HCEC 1CT (cell line): ENCODE data around the gene DIP2B.
A peak's percentile ranks its signal among the peaks of the same experiment; 100 is the strongest.
"Not testable (repeated sequence)": the region's sequence is repeated elsewhere in the genome, so short reads cannot be mapped to it uniquely, and the experiment has no call there.

Source experiments
- DNase-seq: peaks from one replicate; pipeline ENCODE4 v3.0.0-alpha.2; 2017

The DIP2B gene, protein sequence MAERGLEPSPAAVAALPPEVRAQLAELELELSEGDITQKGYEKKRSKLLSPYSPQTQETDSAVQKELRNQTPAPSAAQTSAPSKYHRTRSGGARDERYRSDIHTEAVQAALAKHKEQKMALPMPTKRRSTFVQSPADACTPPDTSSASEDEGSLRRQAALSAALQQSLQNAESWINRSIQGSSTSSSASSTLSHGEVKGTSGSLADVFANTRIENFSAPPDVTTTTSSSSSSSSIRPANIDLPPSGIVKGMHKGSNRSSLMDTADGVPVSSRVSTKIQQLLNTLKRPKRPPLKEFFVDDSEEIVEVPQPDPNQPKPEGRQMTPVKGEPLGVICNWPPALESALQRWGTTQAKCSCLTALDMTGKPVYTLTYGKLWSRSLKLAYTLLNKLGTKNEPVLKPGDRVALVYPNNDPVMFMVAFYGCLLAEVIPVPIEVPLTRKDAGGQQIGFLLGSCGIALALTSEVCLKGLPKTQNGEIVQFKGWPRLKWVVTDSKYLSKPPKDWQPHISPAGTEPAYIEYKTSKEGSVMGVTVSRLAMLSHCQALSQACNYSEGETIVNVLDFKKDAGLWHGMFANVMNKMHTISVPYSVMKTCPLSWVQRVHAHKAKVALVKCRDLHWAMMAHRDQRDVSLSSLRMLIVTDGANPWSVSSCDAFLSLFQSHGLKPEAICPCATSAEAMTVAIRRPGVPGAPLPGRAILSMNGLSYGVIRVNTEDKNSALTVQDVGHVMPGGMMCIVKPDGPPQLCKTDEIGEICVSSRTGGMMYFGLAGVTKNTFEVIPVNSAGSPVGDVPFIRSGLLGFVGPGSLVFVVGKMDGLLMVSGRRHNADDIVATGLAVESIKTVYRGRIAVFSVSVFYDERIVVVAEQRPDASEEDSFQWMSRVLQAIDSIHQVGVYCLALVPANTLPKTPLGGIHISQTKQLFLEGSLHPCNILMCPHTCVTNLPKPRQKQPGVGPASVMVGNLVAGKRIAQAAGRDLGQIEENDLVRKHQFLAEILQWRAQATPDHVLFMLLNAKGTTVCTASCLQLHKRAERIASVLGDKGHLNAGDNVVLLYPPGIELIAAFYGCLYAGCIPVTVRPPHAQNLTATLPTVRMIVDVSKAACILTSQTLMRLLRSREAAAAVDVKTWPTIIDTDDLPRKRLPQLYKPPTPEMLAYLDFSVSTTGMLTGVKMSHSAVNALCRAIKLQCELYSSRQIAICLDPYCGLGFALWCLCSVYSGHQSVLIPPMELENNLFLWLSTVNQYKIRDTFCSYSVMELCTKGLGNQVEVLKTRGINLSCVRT (N-terminal part only)

DNA sequence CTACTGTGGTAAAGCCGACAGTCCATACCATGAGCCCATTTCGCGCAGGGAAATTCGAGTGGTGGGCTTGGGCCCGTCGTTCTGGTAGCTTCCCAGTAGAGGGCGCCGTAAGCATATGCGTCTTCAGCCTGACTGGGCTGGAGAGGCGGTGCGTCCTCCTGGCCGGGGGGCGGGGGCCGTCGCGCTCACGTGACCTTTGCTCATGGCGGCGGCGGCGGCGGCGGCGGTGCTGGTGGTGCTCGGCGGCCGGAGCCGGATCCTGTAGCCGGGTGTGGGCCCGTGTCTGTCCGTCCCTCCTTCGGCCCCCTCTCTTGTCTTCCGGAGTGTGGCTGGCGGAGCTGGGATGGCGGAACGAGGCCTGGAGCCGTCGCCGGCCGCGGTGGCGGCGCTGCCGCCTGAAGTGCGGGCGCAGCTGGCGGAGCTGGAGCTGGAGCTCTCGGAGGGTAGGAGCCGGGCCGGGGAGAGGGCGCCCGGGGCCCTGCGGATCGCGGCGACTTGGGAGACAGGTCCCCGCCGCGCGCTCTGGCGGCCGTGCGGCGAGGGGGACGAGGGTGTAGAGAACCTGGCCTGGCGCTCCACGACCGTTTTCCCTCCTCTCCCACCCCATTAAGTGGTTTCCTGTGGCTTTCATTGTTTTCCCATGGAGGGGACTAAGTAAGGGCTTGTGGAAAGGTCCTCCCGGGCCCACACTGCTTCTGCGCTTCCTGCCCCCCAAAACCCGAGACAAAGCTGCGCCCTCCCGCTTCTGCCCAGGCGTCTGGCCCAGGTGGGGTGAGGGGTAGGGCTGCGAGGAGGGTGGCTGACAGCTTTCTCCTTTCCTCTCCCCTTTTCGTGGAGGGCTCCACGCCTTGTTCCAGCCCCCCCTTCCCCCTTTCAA, at the start of gene DIP2B:
DIP2B (plus strand) TSS at position 188 of the 877 bp plus-strand sequence; CDS start at position 344, 156 bp downstream.
- peak; percentile 86 for DNase-seq

DNA sequence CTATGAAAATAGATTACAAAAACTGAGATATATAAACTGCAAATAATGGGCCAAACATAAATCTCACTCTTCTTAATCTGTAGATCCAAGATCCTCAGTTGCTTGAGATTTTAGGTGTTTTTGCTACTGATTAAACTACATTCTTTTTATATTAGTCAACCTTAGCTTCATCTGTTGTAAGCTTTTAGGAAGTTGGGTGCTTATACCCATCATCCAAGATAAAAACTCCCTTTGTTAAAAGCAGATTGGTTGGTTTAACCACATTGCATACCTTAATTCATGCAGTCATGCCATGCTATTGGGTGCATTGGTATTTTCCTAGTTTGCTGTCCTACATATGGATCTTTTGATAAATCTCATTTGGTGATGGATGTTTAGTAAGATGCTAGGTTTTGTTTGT, 46.2 kb upstream of the DIP2B start:
- peak; percentile 10 for DNase-seq

DNA sequence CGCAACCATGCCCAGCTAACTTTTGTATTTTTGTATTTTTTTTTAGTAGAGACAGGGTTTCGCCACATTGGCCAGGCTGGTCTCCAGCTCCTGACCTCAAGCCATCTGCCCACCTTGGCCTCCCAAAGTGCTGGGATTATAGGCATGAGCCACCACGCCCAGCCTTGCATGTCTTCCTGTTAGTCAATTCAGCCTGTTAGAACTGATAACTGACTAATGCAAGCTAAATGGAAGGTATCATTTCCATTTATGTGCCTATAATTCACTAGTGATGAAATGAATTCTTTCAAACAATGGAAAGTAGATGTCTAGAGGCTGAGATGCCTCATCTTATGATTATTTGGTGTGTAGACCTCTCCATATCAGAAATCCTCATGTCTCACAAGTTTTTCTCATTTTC, 37.3 kb upstream of the DIP2B start:
- no peak for DNase-seq

DNA sequence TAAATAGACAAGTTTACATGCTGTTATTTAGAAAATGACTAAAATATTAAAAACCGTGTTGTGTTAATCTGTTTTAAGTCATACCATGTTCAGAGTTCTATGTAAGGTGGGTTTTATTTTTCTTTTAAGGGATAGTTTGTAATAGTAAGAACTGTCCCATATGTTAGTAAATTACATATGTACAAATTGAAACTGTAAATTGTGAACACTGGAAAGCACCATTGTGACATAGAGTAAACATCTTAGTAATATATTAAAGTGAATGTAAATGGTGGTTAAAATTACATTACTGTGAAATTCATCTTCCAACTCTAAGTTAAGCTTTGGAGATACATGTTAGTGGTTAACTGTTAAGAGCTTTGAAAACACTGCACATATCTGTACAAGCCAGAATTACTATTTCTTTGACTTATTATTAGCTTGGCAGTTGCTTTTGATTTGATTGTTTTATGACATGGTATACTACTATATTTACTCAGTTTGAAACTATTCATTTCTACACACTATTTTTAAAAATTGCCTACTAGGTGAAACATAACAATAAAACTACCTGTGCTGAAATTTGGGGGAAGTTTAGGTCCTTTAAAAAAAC, 27.4 kb upstream of the DIP2B start:
- DNase-seq: no peak

DNA sequence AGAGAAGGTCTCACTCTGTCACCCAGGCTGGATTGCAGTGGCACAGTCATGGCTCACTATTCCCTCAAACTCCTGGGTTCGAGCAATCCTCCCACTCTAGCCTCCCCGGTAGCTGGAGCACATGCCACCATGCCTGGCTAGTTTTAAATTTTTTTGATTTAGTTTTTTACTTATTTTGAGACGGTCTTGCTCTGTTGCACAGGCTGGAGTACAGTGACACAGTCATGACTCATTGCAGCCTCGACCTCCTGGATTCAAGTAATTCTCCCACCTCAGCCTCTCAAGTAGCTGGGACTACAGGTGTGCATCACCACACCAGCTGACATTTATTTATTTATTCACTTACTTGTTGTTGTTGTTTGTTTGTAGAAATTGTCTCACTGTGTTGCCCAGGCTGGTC, 22.2 kb upstream of the DIP2B start:
- DNase-seq: peak; percentile 17

DNA sequence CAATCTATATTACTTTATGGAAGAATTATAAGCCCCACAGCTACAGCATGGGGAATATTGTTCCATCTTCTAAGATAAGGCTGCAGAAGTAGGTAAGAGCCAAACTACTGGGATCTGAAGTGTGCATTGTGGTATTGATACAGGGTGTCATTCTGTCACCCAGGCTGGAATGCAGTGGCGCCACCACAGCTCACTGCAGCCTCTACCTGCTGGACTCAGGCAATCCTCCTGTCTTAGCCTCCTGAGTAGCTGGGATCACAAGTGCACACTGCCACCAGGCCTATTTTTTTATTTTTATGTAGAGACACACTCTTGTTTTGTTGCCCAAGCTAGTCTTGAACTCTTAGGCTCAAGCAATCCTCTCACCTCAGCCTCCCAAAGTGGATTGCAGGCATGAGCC, 21.3 kb upstream of the DIP2B start:
- DNase-seq: no peak

DNA sequence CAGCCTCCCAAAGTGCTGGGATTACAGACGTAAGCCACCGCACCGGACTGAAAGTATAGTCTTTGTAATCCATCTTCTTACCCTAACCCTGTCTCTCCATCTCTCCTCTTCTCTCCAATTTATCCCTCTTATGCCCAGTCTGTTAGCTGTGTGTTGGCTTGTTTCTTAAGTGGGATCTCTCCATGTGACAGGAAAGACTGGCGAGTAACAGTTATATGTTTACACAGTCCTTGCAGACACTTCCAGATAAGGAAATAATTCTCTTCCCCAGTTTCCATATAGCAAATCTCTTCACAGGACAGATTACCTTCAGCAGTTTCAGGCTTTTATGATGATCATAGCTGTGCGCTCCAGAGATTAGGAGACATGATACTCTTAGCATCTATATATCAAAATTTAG, 16.0 kb upstream of the DIP2B start:
- no peak for DNase-seq

DNA sequence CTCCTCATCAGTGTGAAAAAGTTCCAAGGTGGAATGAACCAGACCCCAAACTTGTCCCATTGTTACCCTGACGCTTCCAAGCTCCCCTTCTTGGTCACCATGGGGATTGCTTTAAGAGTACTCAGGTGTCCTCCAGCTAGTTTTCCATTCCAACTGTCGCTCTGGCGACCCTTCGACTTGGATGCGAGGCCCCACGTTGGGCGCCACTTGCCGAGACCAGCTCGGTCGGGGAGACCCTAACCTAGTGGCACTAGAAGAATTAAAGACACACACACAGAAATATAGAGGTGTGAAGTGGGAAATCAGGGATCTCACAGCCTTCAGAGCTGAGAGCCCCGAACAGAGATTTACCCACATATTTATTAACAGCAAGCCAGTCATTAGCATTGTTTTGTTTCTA, 6.7 kb upstream of the DIP2B start:
- not testable (repeated sequence) for DNase-seq

DNA sequence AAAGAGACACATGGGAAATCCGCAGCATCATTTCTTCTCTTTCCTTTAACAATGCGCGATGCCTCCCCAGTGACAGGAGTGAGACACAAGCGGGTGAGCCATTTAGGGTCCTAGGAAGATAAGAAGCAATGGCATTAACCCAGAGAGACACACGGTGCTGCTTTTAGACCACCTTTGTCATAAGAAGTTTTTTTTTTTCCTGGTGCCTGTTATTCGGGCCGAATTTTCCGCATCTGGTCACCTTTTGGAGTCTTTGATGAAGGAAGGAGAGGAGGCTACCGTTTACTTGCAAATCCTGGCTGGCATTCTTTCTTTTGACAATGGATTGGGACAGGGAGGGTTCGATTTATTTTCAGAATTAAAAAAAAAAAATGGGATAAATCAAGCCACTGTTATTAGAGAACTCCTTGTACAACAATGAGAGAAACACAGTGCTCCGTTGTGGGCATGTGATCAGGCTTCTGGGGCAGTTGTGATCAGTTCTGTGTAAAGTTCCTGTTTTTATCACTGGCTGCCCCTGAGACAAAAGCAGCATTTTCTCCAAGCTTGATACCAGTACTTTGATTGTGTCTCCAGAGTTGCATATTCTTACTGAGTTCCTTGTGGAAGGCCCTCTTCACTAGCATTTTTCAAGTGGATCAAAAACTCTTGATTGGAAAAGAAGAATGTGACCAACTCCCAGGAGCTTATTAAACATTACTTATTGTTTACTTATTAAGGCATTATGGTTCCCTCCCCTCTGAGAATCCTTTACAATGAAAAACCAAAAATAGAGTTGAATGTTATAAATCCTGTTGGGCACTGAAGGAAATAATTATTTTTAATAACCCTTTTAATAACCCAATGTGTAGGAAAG, 1.1 kb downstream of the DIP2B start:
- DNase-seq: no peak

DNA sequence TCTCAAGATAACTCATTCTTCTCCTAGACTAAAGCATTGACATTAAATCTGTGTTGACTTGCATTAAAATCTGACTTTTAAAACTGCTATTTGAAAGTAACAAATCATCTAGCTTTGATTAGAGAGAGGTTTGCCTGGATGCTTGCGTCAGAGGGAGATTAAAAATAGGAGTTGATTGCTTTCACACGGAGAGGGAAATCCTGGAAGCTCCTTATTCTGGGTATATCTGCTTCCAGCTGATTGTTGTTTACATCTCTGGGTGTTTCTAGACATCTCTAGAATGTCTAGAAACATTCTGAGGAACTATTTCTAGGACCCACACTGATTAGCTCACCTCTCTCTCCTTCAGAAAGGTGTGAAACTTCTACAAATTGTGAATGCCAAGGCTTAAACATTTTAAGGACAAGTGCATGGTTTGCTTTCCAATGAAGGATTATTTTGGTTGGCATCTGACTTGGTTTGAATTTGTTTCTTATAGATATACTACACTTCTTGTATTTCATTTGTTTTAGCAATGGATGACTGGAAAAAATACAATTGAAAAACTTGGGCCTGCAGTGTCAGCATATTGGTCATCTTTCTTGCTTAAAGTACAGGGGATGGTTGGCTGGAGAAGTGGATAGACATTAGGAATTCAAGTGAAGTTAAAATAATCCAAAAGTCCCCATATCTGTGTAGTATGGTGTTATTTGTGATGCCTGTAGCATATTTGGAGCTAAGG, 2.1 kb downstream of the DIP2B start:
- DNase-seq: no peak

DNA sequence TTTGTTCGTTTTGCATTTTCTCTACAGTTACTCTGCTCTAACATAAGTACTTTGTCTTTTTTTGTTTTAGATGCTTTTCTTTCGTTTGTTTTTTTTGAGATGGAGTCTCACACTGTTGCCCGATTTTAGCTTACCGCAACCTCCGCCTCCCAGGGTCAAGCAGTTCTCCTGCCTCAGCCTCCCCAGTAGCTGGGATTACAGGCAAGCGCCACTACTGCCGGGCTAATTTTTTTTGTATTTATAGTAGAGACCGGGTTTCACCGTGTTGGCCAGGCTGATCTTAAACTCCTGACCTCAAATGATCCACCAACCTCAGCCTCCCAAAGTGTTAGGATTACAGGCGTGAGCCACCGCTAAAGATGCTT, 2.7 kb downstream of the DIP2B start:
- no peak for DNase-seq

DNA sequence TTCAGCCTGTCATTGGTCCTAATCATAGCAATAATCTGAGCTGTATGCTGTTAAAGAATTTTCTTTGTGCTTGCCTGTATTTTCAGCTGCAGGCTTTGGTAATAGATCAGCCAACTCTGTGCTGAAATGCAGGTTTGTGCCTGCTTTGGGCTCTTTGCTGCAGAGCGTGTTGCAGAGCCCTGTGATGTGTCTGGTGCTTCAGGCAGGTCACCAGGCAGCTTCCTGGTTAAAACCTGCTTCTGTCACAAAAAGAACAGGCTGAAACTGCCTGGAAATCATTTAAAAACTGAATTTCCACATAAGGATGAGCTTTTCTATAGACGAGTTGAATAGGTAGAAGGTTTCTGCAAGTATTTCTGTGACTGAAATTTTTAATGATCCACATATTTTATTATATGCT, 3.1 kb downstream of the DIP2B start:
- no peak for DNase-seq

DNA sequence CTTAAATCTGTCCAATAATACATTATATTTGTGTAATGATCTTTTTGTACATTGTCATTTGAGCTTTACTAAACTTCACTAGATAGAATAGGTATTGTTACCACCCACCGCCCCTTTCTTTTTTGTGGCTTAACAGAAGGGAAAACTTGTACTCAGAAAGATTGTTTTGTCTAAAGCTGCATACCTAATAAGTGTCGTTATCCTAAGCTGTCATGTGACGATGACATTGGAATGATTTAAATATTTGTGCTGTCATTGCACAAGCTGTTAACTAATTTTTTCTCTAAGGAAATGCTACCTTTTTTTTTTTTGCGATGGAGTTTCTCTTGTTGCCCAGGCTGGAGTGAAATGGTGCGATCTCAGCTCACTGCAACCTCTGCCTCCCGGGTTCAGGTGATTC, 3.6 kb downstream of the DIP2B start:
- no peak for DNase-seq

DNA sequence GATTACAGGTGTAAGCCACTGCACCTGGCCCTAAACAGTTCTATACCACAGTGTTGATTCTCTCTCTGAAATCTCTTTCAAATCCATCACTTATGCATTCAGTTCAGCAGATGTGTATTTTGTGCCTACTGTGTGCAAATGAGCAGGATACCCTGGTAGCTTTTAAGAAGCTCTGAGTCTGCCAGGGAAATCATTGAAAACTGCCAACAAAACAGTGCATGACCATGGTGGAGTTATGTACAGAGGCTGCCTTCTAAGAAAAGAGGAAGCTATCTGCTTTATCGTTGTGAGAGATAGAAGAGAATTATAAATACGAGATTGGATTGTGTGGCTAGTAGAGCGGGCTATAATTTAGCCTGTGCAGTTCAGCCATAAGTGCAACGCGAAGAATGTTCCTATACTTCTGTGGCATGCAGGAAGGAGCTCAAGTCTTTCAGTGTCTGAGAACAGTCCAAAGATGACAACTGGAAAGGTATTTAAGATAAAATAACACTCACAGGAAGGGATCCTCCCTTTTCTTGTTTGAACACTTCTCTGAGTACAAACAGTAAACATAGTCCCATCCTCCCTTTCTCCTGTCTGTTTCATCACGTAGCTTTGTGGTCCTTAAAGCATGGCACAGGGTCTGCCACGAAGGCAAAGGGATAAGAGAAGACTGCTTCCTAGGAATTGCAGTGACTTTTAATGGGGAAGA, 4.3 kb downstream of the DIP2B start:
- DNase-seq: no peak

DNA sequence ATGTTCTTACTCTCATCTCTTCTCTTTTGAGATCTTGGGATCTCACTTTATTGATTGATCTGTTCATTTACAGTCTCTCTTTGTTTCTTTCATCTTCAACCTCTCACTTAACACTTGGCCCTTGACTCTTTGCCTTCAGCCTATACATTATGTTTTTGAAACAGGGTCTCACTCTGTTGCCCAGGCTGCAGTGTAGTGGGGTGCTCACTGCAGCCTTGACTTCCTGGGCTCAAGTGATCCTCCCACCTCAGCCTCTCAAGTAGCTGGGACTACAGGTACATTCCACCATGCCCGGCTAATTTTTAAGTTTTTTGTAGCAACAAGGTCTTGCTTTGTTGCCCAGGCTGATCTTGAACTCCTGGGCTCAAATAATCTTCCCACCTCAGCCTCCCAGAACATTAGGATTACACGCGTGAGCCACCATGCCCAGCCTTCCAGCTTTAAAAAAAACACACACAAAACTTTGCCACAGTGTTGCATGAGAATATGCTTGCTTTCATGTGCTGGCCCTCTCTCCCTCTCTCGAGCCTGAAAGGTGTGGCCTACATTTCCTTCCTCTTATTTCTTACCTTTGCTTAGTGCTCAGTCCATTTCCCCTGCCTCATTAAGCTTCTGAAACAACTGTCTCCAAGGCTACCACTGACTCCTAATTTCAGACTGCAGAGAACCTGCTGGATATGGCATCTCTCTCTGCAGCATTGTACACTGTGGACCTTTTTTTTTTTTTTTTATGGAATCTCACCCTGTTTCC, 9.9 kb downstream of the DIP2B start:
- no peak for DNase-seq

DNA sequence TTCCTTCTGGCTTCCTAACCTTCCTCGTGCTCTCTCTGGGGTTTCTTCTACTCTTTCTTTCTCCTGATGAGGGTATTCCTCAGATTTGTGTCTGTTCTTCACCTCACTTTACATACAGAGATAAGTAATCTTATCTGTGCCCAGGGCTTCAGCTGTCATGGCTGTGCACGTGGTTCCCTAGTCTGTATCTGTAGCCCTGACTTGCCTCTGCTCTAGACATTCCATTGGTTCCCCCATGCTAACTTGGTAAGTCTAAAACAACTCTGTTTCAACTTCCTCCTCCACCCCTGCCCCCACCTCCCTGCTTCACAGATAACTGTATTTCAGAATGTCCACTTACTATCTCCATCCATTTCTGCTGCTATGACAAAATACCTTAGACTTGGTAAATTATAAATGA, 10.8 kb downstream of the DIP2B start:
- no peak for DNase-seq

DNA sequence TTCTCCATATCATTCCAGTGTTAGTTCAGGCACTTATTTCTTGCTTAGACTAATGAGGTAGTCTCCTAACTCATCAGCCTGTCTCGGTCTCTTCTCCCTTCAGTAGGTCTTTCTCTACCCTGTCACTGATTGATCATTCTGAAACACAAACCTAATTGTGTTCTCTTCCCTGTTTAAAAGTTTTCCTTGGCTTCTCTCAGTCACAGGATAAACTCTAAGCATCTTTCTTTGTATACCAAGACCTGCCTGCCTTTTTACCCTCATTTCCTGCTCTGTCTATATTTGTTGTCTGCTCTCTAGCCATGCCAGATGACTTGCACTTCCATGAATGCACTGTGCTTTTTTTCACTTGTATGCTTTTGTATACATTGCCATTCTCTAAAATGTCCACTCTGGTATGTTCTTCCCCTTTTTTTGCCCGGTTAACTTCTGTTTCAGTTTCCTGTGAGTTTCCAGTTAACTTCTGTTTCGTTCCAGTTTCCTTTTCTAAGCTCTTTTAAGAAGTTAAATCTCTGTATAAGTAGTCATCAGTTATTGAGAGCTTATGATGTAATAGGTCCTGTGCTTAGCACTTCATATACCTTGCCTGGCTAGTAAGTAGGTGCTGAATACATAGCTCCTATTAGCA, 12.8 kb downstream of the DIP2B start:
- DNase-seq: peak; percentile 49

DNA sequence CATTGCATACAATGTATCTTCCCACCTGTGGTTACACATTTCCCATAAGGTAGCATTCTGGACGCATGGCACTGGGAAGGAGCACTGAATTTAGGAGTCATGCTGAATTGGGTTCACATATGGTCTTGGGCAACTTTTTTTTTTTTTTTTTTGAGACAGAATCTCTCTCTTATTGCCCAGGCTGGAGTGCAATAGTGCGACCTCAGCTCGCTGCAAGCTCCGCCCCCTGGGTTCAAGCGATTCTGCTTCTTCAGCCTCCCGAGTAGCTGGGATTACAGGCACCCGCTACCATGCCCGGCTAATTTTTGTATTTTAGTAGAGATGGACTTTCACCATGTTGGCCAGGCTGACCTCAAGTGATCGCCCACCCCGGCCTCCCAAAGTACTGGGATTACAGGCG, 13.3 kb downstream of the DIP2B start:
- DNase-seq: no peak
